ENCODE measurements around the gene GNAI1. TPM values are rescaled to one million over a fixed set of nuclear protein-coding genes. Genes with fewer than 3 reads are reported as not detected.

GNAI1 gene
- total and polyA plus RNA-seq, 4 donors, result 66.3 to 155 (median 104) TPM

DNA sequence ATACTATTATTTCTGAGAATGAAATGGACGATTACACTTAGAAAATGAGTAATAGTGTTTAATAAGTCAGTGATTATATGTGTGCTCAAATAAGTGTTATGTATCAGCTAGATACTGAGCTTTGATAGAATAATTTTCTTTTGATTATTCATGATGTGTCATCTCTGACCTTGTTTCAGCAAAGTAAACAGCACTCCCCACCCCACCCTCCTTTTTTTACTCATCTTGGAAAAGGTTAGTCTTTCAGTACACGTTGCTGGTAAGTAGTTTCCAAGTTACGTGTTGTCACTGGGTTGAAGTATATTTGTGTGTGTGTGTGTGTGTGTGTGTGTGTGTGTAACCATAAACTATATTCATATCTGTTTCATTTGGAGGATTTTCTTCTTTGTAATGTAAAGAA lies 84.1 kb downstream of the GNAI1 start:
- Histone ChIP-seq H3K9me3 (ENCODE audit: control insufficient read depth, insufficient read depth, low read length) (no peaks in the 10 kb centered on the region), H3K4me3 (ENCODE audit: low read depth, low read length) (no peak overlapping the region), H3K4me1 (ENCODE audit: control insufficient read depth, insufficient read depth, low read length) (no peaks in the 10 kb centered on the region), H3K36me3 (ENCODE audit: control insufficient read depth, insufficient read depth, low read length) (no peaks in the 10 kb centered on the region), H3K27ac (ENCODE audit: low read depth, low read length) (no peak overlapping the region), H3K27me3 (ENCODE audit: control insufficient read depth, insufficient read depth, low read length) (no peaks in the 10 kb centered on the region)
- no peak for DNase-seq (ENCODE audit: low read depth in 4 of 6, low spot score in 6 of 6)
- no CpG with 5 or more reads among the region's 3 CpGs for WGBS (ENCODE audit: insufficient coverage)

DNA sequence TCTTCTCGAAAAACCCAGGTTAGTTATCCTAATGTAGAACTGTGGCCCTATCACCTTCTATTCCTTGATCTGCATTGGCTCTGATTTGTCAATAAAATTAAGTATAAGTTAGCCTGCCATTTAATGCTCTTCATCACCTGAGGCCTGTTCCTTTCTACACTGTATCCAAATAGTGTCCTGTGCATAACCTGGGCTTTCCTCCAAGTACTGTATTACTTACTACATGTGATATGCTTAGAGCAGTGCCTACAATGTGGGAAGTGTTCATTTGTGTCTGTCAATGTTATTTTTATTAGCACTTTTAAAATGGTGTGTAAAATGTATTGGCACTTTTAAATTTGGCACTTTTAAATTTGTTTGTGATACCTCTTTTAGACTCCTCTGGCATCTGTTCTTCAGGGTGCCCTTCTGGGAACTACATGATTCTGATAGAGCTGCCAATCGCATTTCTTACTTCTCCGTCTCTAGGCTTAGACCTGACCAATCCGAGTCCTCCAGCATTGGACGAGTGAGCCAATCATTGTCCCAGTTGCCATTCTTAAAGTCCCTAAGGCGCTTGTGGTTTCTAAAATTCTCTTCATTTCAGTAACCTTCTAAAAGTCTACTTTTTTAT lies 85.5 kb downstream of the GNAI1 start:
- WGBS (ENCODE audit: insufficient coverage), result 94% methylated on average over 3 of the region's 6 CpGs
- Histone ChIP-seq H3K27me3 (ENCODE audit: control insufficient read depth, insufficient read depth, low read length) (no peaks in the 10 kb centered on the region), H3K9me3 (ENCODE audit: control insufficient read depth, insufficient read depth, low read length) (no peaks in the 10 kb centered on the region), H3K4me1 (ENCODE audit: control insufficient read depth, insufficient read depth, low read length) (no peaks in the 10 kb centered on the region), H3K36me3 (ENCODE audit: control insufficient read depth, insufficient read depth, low read length) (no peaks in the 10 kb centered on the region), H3K27ac (ENCODE audit: low read depth, low read length) (no peak overlapping the region), H3K4me3 (ENCODE audit: low read depth, low read length) (no peak overlapping the region)
- no peak for DNase-seq (ENCODE audit: low read depth in 4 of 6, low spot score in 6 of 6)

- Histone ChIP-seq H3K4me1 (ENCODE audit: control insufficient read depth, insufficient read depth, low read length) (no peaks in the 10 kb centered on the region), H3K36me3 (ENCODE audit: control insufficient read depth, insufficient read depth, low read length) (no peaks in the 10 kb centered on the region), H3K27ac (ENCODE audit: low read depth, low read length) (no peak overlapping the region), H3K4me3 (ENCODE audit: low read depth, low read length) (no peak overlapping the region), H3K27me3 (ENCODE audit: control insufficient read depth, insufficient read depth, low read length) (no peaks in the 10 kb centered on the region), H3K9me3 (ENCODE audit: control insufficient read depth, insufficient read depth, low read length) (no peaks in the 10 kb centered on the region)
- no CpG with 5 or more reads among the region's 1 CpG for WGBS (ENCODE audit: insufficient coverage)
- DNase-seq (ENCODE audit: low read depth in 4 of 6, low spot score in 6 of 6), result peak in 4 of 6 donors; percentile 15 to 85 (median 48)
These were observed 89.8 kb downstream of the GNAI1 start for GRCh38 chr7:80224415-80224814.

- Histone ChIP-seq H3K4me3 (ENCODE audit: low read depth, low read length) (no peak overlapping the region), H3K27ac (ENCODE audit: low read depth, low read length) (no peak overlapping the region), H3K4me1 (ENCODE audit: control insufficient read depth, insufficient read depth, low read length) (no peaks in the 10 kb centered on the region), H3K36me3 (ENCODE audit: control insufficient read depth, insufficient read depth, low read length) (no peaks in the 10 kb centered on the region), H3K27me3 (ENCODE audit: control insufficient read depth, insufficient read depth, low read length) (no peaks in the 10 kb centered on the region), H3K9me3 (ENCODE audit: control insufficient read depth, insufficient read depth, low read length) (no peaks in the 10 kb centered on the region)
- DNase-seq (ENCODE audit: low read depth in 4 of 6, low spot score in 6 of 6), result peak in 1 of 6 donors; percentile 35
These were observed 90.7 kb downstream of the GNAI1 start for GRCh38 chr7:80225361-80225760.

GRCh38 chr7:80226629-80227028 lies 92.0 kb downstream of the GNAI1 start:
- DNase-seq (ENCODE audit: low read depth in 4 of 6, low spot score in 6 of 6), result no peak
- Histone ChIP-seq H3K27ac (ENCODE audit: low read depth, low read length) (no peak overlapping the region), H3K4me3 (ENCODE audit: low read depth, low read length) (no peak overlapping the region), H3K36me3 (ENCODE audit: control insufficient read depth, insufficient read depth, low read length) (no peaks in the 10 kb centered on the region), H3K27me3 (ENCODE audit: control insufficient read depth, insufficient read depth, low read length) (no peaks in the 10 kb centered on the region), H3K9me3 (ENCODE audit: control insufficient read depth, insufficient read depth, low read length) (no peaks in the 10 kb centered on the region), H3K4me1 (ENCODE audit: control insufficient read depth, insufficient read depth, low read length) (no peaks in the 10 kb centered on the region)
- WGBS (ENCODE audit: insufficient coverage), result no CpG with 5 or more reads among the region's 4 CpGs

DNA sequence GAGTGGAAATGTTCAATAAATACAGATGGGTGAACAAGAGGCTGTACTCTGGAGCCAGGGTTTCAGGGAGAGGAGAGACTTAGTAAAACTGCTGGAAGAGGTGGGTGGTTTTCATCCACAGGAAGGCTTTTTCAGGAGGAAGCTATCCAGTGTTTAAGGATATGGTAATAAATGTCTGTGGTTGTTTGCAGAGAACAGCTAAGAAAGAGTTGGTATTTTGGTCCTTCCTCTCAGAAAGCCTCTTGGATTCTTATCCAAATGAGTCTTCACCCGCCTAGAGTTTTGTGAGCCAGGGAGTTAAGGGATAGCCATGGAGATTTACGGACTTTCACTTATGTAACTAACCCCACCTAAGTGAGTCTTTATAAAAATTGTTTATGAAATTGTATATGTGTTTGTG lies 95.7 kb downstream of the GNAI1 start:
- H3K27ac ChIP-seq (ENCODE audit: low read depth, low read length), result no peak overlapping the region
- no CpG with 5 or more reads among the region's 2 CpGs for WGBS (ENCODE audit: insufficient coverage)
- no peaks in the 10 kb centered on the region for H3K27me3 ChIP-seq (ENCODE audit: control insufficient read depth, insufficient read depth, low read length)
- DNase-seq (ENCODE audit: low read depth in 4 of 6, low spot score in 6 of 6), result no peak
- H3K9me3 ChIP-seq (ENCODE audit: control insufficient read depth, insufficient read depth, low read length), result no peaks in the 10 kb centered on the region
- no peaks in the 10 kb centered on the region for H3K36me3 ChIP-seq (ENCODE audit: control insufficient read depth, insufficient read depth, low read length)
- H3K4me3 ChIP-seq (ENCODE audit: low read depth, low read length), result no peak overlapping the region
- no peaks in the 10 kb centered on the region for H3K4me1 ChIP-seq (ENCODE audit: control insufficient read depth, insufficient read depth, low read length)

GRCh38 chr7:80231707-80232106 lies 97.1 kb downstream of the GNAI1 start:
- no peak overlapping the region for H3K4me3 ChIP-seq (ENCODE audit: low read depth, low read length)
- H3K27ac ChIP-seq (ENCODE audit: low read depth, low read length), result no peak overlapping the region
- H3K4me1 ChIP-seq (ENCODE audit: control insufficient read depth, insufficient read depth, low read length), result no peaks in the 10 kb centered on the region
- no peak for DNase-seq (ENCODE audit: low read depth in 4 of 6, low spot score in 6 of 6)
- H3K36me3 ChIP-seq (ENCODE audit: control insufficient read depth, insufficient read depth, low read length), result no peaks in the 10 kb centered on the region
- H3K27me3 ChIP-seq (ENCODE audit: control insufficient read depth, insufficient read depth, low read length), result no peaks in the 10 kb centered on the region
- 80% methylated on average over 1 of the region's 2 CpGs for WGBS (ENCODE audit: insufficient coverage)
- H3K9me3 ChIP-seq (ENCODE audit: control insufficient read depth, insufficient read depth, low read length), result no peaks in the 10 kb centered on the region

- H3K27ac ChIP-seq (ENCODE audit: low read depth, low read length), result no peak overlapping the region
These were observed 98.5 kb downstream of the GNAI1 start for GRCh38 chr7:80232979-80233724.

DNA sequence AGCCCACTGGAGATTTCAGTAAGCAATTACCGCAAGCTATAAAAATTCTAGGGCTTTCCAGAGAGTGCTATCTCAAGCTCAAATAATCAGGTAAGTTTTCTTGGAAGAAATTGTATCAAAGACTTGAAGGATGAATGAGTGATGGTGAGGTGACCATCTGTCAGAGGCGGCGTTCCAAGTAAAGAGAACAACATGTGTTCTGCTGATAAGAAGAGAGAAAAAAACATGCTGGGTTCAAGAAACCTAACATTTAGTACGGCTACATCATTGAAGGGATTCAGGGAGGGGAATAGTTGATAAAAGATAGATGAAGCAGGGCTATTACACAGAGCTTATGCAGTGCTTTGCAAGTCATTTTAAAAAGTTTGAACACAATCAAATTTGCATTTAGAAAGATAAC lies 100.7 kb downstream of the GNAI1 start:
- Histone ChIP-seq H3K4me1 (ENCODE audit: control insufficient read depth, insufficient read depth, low read length) (no peaks in the 10 kb centered on the region), H3K27ac (ENCODE audit: low read depth, low read length) (no peak overlapping the region), H3K9me3 (ENCODE audit: control insufficient read depth, insufficient read depth, low read length) (no peaks in the 10 kb centered on the region), H3K36me3 (ENCODE audit: control insufficient read depth, insufficient read depth, low read length) (no peaks in the 10 kb centered on the region), H3K27me3 (ENCODE audit: control insufficient read depth, insufficient read depth, low read length) (no peaks in the 10 kb centered on the region), H3K4me3 (ENCODE audit: low read depth, low read length) (no peak overlapping the region)
- peak in 2 of 6 donors; percentile 48 to 51 for DNase-seq (ENCODE audit: low read depth in 4 of 6, low spot score in 6 of 6)
- 74% methylated on average over 3 of the region's 4 CpGs for WGBS (ENCODE audit: insufficient coverage)

More at GRCh38 chr7:80232979-80233724, 98.5 kb downstream of the GNAI1 start:
- Histone ChIP-seq H3K4me1 (ENCODE audit: control insufficient read depth, insufficient read depth, low read length) (no peaks in the 10 kb centered on the region), H3K27me3 (ENCODE audit: control insufficient read depth, insufficient read depth, low read length) (no peaks in the 10 kb centered on the region), H3K36me3 (ENCODE audit: control insufficient read depth, insufficient read depth, low read length) (no peaks in the 10 kb centered on the region), H3K4me3 (ENCODE audit: low read depth, low read length) (no peak overlapping the region), H3K9me3 (ENCODE audit: control insufficient read depth, insufficient read depth, low read length) (no peaks in the 10 kb centered on the region)
- 63% methylated on average over 3 of the region's 4 CpGs for WGBS (ENCODE audit: insufficient coverage)
- no peak for DNase-seq (ENCODE audit: low read depth in 4 of 6, low spot score in 6 of 6)

- no peaks in the 10 kb centered on the region for H3K4me1 ChIP-seq (ENCODE audit: control insufficient read depth, insufficient read depth, low read length)
- H3K4me3 ChIP-seq (ENCODE audit: low read depth, low read length), result no peak overlapping the region
- H3K36me3 ChIP-seq (ENCODE audit: control insufficient read depth, insufficient read depth, low read length), result no peaks in the 10 kb centered on the region
- H3K27me3 ChIP-seq (ENCODE audit: control insufficient read depth, insufficient read depth, low read length), result no peaks in the 10 kb centered on the region
- DNase-seq (ENCODE audit: low read depth in 4 of 6, low spot score in 6 of 6), result no peak
- H3K9me3 ChIP-seq (ENCODE audit: control insufficient read depth, insufficient read depth, low read length), result no peaks in the 10 kb centered on the region
- WGBS (ENCODE audit: insufficient coverage), result no CpG with 5 or more reads among the region's 1 CpG
- no peak overlapping the region for H3K27ac ChIP-seq (ENCODE audit: low read depth, low read length)
These were observed 102.0 kb downstream of the GNAI1 start for GRCh38 chr7:80236681-80237080.
